Ureter (tissue), 1 donor: ENCODE measurements around the gene CCNY. TPM values are rescaled to one million over a fixed set of nuclear protein-coding genes. Genes with fewer than 3 reads are reported as not detected.
"Not testable (repeated sequence)": the region's sequence is repeated elsewhere in the genome, so short reads cannot be mapped to it uniquely, and the experiment has no call there.

ENCODE experiments used
- DNase-seq: peaks from one replicate; pipeline ENCODE4 v3.0.0-alpha.2; 2020; ENCODE audit warnings: low spot score
- total RNA-seq: library from RNA; stranded (reverse); gene quantifications from one replicate; pipeline ENCODE4 v1.2.4, GENCODE V29; 2023
- donor health status: DM: yes; HTN: yes; CAD: no.

CCNY gene
- total RNA-seq, 1 donor from 2014 or later: 61.5 TPM

DNA sequence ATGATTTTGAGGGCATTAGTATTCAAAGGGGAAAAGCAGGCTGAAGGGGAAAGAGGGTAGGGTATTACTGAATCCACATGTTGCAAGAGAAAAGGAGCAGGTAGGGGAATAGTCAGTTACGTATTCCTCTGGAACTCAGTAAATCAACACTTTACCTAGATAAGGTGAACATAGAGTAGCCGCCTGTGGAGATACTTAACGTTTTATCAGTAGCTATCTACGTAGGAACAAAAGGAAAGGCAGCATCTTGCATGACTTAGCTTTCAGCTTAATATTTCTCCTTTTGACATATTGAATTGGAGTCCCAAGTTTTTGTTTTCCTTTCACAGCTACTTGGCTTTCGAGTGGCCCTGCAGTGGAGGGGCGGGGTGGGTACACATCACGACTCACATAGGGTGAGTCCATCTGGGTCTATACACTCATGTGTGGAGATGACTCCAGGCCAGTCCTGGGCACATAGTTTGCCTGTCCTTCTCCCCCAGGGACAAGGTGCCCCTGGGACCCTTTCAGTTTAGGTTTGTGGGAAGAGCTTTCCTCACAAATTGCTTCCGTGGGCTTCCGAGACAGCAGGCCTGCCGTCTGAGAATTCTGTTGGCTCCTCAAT is 48.1 kb downstream of the CCNY start:
- DNase-seq: no peak

DNA sequence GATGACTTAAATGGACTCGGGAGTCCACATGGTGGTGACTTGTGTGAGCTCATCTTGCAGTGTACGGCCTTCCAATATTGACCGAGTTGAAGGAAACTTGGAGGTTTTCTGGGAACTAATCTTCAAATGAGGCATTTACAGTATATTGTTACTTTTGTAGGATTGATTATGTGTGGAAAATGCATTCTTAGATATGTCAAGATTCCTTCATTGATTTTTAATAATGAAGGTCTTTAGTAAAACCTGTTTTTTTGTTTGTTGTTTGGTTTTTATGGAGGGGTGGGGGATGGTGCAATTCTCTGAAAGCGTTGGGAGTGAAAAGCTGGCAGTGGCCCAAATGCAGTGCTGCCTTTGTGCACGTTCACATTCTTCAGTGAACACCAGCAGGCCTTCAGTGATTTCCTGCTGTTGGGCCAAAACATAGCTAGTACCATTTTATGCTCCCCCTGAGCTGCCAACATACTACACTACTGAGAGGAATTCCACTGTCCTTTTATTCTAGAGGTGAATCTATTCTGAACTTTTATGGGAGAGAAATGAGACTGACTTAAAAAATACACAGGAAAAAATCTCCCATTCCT is 50.4 kb downstream of the CCNY start:
- no peak for DNase-seq

DNA sequence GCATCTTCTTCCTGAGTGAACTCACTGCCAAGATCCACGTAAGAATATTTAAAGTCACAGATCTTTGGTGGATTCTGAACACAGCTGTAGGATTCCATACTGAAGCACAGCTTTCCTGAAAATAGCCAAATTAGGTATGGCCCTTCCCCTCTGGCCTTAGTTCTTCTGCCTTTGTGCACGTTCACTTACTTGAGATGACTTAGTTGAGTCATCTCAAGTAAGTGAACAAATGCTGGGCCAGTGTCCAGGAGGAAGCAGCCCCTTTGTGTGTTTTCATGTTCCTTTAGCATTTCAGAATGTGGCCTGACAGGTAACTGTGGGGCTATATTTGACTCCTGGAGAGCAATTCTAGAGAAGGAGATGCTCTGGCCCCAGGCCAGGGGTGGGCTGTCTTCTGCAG is 51.5 kb downstream of the CCNY start:
- DNase-seq: no peak

DNA sequence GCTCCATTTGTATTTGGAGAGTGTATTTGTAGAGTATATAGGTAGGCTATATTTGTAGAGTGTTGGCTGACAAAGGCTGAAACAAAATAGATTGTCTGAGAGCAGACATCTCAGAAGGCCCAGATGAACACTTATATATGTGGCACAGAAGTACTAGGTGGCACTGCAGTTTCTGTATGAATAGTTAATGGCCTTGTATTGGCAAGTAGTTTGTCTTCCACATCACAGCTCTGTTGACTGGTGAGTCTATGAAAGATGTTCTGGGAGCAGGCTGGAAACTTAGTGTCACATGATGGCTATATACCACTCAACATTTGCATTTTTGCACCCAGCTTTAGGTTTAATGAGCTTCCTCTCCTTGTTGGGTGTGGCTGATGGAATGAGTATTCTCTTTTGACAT is 51.9 kb downstream of the CCNY start:
- no peak for DNase-seq

DNA sequence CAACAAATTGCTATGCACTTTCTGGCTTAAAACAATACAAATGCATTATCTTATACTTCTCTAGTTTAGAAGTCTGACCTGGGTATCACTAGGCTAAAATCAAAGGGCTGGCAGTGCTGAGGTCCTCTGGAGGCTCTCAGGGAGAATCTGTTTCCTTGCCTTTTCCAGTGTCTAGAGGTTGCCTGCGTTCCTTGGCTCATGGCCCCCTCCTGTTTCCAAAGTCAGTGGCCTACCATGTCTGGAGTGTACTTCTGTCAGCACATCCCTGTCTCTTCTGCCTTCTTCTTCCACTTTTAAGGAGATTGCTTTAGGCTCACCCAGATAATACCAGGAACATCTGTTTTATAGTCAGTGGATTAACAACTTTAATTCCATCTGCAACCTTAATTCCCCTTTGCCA is 52.4 kb downstream of the CCNY start:
- no peak for DNase-seq

DNA sequence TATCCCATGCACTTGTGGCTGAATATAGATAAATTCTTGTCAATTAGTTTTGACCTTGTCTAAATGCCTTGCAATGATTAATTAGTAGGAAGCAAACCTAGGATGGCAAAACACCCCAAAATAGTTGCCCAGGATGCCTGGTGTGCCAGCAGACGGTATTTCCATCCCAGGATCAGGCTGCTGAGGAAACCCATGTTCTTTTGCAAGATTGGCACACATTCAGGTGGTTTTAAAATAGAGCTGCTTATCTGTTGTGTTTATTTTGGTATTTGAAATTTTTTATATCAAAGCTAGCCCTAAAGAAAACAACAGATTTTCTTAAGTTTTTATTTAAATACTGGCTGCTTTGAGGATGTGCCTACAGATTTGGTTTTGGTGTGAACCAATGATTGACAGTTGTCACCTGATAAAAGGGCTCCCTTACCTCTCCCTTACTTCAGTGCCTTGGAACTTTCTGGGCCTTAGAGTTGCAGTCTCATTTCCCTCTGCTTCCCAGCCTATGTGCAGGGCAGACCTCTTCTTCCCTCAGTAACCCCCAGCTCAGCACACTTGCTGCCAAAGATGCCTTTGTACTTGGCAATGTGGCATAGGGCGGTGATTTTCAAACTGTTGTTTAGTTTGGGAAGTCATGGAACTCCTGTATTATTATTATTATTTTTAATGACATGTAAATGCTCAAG is 54.0 kb downstream of the CCNY start:
- no peak for DNase-seq

DNA sequence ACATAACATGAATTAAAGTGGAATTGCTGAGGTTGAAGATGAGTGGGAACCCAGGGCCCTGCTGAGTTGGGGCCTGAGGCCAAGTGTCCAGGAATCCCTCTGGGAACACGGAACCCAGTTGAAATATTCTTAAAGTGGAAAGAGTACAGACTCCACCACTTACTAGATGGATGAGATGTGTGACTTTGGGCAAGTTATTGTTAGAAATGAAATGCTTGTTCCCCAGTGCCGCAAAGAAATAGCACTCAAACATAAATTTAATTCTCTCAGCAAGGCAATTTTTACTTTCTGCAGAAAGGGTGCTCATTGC is 54.5 kb downstream of the CCNY start:
- no peak for DNase-seq

DNA sequence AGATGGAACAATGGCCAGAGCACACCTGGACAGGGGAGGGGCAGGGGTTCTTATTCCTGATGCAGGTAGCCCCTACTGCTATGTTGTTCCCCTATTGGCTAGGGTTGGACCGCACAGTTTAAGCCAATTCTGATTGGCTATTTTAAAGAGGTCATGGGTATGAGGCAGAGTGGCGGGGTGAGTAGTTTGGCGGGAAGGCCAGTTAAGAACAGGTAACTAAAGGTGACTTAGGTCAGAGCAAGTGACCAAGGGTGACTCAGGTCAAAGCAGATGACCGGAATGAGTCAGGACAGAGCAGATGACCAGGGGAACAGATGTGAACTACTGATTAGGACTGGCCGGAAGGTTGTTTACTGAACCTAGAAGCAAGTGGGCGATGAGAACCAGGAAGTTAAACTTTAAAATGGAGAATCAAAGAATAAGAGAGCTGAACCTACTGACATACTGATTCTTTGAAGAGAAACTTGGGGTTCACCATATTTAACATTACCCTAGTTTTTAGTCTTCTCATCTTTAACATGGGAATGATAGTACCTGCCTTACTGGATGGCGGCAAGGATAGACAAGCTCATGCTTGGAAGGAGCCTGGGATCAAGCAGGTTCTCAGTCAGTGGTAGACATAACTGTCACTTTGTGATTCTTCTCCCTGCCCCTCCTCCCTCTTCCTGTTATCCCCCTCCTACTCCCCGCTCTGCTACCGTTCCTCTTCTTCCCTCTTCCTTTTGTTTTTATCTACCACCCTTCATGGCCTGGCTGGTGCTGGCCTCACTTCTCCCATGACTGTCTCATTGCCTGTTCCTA is 55.0 kb downstream of the CCNY start:
- DNase-seq: no peak

DNA sequence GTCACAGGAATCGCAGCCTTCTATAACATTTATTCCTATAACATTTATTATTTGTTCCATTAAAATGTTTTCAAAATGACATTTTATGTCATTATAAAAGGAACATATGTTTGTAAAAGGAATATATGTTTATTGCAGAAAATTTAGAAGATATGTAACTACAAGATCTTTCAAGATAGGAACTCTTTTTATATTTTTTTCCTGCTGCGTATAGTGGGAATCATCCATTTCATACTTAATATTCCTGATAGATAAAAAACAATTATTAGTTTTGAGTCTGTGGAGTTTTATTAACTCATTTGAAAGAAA is 55.6 kb downstream of the CCNY start:
- no peak for DNase-seq

DNA sequence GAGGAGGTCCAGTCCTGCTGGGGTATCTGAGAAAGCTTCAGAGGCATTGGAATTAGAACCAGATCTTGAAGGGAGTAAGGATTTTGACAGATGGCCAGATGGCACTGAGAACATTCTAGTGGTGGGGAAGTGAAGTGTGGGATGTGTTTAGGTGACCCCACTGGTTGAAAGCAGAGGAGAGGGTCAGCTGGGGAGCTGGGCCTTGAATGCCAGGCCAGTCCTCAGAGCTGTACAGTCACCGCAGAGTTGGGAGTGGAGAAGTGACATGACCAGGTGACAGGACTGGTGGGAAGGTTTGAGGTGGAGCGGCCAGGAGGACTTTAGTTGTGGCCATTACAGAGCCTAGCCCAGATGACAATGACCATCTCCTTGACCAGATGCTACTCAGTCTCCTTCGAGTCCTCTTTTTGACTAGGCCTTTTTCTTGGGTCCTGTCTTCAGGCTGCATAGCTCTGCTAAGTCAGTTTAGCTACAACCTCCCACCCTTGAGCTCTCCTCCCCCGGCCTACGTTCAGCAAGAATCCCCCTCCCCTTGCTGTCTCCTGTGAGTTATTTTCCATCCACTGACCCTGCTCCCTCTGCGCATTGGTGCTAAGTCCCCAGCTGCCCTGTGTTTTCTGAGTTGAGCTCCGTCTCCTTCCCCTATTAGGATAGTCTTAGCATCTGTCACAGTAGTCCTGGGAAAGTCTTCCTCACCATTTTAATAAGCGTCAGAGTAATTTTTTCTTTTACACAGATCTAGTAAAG is 56.3 kb downstream of the CCNY start:
- DNase-seq: no peak

DNA sequence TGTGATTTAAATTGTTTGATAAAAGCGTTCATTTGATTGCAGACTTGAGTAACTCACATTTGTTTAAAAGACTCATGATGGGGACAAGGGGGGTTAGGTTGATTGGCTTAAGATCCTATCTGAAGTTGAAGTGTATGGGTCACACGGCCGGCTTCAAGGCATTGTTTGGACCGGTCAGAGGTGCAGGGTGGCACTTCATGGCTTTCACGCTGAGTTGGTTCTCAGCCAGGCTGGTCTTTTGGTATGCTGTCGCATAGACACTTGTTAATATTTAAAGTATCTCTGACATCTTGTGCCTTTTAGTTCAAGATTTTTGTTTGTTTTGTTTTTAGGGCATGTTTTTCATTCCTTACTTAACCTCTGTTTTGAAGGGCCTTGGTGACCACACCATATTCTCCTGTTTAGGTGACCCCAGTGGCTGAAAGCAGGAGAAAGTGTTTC is 58.1 kb downstream of the CCNY start:
- DNase-seq: no peak

DNA sequence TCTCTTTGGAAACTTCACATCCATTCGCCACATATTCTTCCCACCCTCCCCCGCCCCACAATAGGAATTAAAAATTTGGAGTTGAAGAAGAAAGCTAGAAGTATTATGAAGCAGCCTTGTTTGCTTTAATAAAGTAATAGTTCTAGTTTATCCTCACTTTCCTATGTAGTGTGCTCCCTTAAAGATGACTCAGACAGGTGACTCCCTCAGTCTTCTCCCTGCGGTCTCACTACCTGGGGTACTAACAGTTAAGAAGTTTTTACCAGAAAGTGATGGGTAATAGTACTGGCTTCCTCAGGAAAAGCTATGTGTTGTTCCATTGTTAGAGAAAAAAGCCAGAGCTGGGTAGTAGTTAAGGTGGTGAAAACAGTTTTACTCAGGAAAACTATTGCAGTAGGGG is 58.6 kb downstream of the CCNY start:
- no peak for DNase-seq

DNA sequence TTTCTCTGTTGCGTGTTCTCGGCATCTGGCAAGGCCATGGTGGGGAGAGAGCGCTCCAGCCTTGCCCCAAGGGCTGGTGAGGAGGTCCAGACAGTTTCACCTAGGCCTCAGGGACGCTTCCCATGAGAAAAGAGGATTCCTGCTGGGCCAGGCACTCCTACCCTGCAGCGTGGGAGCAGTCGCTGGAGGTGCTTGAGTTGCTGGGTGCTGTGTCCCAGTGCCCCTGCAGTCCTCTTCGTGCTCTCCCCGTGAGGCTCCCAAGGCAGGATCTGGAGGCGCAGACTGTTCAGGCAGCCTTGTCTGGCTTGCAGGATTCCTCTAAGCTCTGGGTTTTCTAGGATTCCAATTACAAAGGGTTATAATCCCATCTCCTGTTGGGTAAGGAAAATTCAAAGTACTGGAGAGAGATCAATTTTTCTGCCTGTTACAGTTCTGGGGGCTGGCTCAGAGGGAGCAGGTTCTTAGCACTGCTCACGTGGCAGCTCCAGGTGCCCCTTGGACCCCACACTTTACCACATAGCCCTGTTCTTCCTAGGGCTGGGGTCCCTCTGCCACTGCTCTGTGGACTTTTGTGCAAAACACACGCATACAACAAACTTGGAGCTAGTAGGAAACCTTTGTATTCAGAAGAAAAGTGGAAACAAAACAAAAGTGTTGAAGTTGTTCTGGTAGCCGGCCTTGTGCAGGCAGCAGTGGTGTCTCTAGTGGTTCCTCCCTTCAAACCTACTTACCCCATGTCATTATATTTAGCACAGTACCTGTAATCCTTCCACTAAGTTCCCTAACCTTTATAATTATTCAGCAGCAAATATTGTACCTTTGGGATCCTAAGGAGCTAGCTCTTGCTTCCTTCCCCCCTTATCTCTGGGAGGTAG is 60.5 kb downstream of the CCNY start:
- DNase-seq: no peak

DNA sequence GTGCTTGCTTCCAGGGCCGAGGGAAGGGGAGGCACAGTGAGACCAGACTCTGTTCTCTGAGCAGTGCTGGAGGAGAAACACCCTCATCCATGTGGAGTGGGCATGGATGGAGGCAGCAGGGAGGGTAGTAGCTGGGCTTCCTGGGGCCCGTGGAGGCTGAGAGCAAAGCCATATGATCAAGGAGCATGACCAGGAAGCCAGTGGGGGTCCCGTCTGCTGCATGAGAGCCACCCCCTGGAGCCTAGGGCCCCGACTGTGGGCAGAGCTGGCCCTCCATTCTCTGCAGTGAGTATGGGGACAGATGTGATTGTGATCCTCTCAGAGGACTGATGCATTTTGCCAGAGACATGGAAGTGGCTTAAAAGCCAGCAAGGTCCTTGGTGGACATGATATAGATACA is 61.6 kb downstream of the CCNY start:
- DNase-seq: no peak

DNA sequence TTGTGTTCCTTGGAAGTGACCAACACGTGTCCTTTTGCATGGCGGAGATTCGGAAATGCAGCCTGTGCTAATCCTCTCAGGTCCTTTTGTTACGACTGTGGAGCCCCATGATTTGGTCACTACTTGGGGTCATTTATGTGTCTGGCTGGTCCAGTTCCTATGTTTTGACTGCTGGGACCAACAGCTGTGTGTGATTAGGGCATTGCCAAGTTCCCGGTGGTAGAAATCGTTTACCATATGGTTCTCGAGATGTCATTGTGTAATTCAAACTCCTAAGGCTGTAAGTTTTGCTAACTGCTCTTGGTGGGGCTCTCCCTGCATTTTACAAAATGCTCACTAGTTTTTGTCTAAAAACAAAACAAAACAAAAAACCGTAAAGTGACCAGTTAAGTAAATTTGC is 62.0 kb downstream of the CCNY start:
- DNase-seq: no peak

DNA sequence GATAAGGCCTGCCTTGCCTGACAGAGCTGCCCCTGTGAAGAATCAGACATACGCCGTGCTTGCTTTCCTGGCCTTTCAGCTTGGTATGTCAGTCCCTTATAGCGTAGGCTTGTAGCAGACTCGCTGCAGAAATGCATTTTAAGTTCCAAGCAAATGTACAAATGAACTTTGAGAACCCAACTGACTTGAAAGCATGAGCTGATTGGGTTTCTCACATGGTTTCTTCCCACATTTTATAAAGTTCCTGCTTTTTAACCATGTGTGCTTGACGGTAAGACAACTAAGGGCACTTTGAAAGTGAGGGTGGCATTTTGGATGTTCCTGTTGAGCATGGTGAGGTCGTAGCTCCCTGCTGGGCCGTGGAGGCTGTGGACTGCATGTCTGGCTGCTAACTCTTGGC is 62.6 kb downstream of the CCNY start:
- no peak for DNase-seq

DNA sequence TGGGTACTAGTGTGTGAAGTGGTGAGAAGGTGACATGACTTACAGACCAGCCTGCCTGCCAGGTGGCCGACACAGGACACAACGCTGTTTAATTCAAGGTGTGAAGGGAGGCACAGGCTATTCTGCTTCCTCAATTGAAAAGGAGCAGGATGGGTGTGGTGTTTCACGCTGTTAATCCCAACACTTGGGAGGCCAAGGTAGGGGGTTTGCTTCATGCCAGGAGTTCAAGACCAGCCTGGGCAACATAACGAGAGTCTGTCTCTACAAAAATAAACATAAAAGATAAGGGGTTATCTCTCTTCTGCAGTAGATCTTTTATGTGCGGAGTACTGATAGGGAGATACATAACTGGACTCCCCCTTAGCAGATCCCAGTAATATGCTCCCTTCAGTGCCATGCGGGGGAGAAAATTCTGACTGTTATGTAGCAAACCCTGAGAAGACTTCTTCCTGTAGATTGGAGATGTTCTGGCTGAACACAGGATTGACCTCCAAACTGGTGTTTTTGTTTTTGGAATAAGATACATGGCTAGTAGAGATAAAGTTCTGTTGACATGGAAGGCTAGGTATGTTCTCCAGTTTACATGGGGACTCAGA is 63.2 kb downstream of the CCNY start:
- DNase-seq: no peak

DNA sequence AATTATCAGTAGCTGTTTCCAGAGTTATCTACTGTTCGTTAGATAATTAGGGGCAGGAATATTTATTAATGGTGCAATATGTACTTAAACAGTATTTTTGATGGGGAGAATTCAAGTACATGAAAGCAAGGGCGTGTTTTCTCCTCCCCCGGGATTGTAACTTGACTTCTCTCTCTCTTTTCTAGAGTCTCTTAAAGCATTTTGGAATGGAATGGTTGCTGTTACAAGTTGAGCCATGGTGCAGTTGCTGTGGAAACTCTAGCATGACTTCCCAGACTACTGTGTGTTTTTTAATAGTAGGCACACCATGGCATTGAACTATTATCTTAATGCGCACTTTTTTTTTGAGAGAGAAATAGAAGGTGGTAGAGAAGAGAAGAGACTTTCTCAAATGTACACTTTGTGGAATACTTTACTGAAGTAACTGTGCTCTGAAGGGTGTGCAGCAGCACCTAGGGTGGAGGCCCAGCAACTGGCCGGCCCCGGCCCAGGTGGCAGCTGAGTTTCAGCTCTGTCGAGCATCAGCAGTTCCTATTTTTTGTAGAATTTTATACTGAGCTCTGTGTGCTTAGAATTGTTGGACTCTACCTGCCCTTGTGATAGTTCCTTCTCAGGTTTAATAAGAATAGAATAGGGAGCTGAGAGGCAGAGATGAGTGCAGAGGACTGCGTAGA is 64.4 kb downstream of the CCNY start:
- no peak for DNase-seq

DNA sequence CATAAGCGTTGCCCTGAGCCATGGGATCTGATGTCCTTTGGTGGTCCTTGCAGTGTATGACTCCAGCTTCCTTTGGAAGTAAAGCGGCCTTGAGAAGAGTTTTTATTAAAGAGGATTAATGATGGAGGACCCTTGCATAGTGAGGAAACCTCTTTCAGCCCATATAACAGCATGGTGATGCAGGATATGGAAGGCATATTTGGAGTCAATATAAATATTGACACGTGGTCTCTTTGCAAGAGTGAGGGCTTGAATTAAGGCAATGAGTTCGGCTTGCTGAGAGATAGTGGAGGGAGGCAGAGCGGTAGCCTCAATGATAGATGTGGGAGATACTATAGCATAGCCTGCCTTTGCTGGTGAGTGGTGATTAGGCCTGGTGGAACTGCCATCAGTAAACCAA is 67.2 kb downstream of the CCNY start:
- not testable (repeated sequence) for DNase-seq

DNA sequence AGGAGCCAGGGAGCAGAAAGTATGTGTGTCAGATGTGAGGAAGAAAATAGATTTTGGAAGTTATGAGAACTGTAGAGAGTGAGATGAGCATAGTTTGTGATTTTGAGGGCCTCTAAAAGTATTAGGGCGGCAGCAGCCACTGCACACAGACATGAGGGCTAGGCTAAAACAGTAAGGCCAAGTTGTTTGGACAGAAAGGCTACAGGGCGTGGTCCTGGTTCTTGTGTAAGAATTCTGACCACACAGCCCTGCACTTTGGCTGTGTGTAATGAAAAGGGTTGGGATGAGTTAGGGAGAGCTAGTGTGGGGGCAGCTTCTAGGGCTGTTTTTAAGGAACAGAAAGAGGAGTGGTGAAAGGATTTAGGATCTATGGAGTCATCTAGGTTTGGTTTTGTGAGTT is 67.8 kb downstream of the CCNY start:
- DNase-seq: not testable (repeated sequence)
